SK-N-MC (cell line): ENCODE data around the gene SAFB2.

Experiments used
- EZH2 ChIP-seq: fragments of 200-600 bp; sonication (generic); IDR thresholded peaks from one replicate; pipeline ENCODE4 v1.6.1; 2017; ENCODE audit warnings: antibody characterized with exemption
- POLR2AphosphoS5 ChIP-seq: IDR thresholded peaks from 2 replicates; pipeline ENCODE4 v1.6.1; 2012; ENCODE audit warnings: mild to moderate bottlenecking, low read depth, low read length, borderline replicate concordance

DNA sequence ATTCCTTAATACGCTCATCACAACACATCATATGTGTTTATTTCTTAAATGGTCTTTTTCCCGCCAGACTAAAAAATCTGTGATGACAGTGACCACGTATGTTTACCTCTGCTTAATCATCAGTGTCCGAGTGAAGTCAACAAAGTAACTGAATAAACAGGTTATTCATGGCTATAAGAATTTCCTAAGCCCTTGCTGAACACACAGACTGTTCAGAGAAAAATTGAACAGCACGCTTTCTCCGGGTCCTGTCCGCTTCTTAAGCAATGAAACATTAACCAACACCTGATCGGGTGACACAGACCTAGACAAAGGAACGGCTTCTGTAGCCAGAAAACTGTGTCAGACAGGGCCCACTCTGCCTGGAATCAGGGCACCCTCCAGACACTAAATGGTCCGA lies 14.3 kb downstream of the SAFB2 start:
- TF ChIP-seq EZH2 (no peak), POLR2AphosphoS5 (no peak)
